Activated T-helper 17 cell treated with anti-CD3 and anti-CD28 coated beads, Interleukin-2, amount 50 U/mL, for 72 hours (primary cell): ENCODE data around the gene ROPN1. TPM values are rescaled to one million over a fixed set of nuclear protein-coding genes. Genes with fewer than 3 reads are reported as not detected.
"Not testable (repeated sequence)": the region's sequence is repeated elsewhere in the genome, so short reads cannot be mapped to it uniquely, and the experiment has no call there.

Experiments
- ATAC-seq: fragments of 150-1000 bp; cut with Tn5 transposase; replicated peaks from 2 replicates; pipeline ENCODE4 v1.10.0; 2021; ENCODE audit warnings: mild to moderate bottlenecking, moderate library complexity
- H3K27ac Mint-ChIP-seq: one replicate; pipeline ENCODE4 v1.8.0; 2022; ENCODE audit warnings: mixed read lengths
- H3K27me3 Mint-ChIP-seq: one replicate; pipeline ENCODE4 v1.8.0; 2022; ENCODE audit warnings: mixed read lengths
- H3K36me3 Mint-ChIP-seq: one replicate; pipeline ENCODE4 v1.8.0; 2022; ENCODE audit warnings: low read depth, mild to moderate bottlenecking, mixed read lengths
- H3K4me1 Mint-ChIP-seq: one replicate; pipeline ENCODE4 v1.8.0; 2022; ENCODE audit warnings: mixed read lengths
- H3K4me3 Mint-ChIP-seq: one replicate; pipeline ENCODE4 v1.8.0; 2022; ENCODE audit warnings: mild to moderate bottlenecking, mixed read lengths
- H3K9me3 Mint-ChIP-seq: one replicate; pipeline ENCODE4 v1.8.0; 2022; ENCODE audit warnings: mixed read lengths
- total RNA-seq, 2 donors: library from RNA; stranded (reverse); gene quantifications; one replicate each; pipeline ENCODE4 v1.2.3, GENCODE V29; 2022

ROPN1 gene
- total RNA-seq, 2 donors from 2014 or later, result not detected

DNA sequence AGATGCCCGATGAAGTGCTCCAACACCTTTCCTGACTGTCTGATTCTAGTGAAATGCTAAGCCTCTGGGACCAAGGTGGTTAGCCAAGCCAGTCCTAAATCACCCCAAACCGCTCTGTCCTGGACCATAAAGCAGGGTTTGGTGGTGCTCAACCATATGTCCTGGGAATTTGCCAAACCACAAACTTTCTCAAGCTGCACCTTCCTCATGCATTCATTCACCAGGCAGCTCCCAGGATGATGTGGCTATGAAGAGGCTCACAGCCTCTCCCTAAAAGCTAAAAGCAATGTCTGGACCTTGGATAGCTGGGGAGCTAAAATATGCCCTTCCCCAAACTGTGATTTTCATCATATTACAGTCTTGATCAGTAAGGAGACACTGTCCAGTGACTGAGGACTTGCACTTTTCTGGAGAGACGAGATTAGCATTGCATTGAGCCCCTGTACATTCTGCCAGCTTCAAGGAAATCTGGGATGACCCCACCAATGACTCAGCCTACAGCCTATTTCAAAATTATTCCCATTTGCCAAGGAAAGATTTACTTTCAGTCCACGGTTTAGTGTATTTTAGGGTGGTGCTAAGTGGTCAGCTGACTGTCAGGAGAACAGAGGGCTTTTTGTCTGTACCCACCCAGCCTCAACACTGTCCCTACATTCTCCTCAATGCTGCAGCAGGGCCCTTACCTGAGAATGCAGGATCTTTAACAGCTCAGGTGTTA lies 15.6 kb downstream of the ROPN1 start:
- not testable (repeated sequence) for H3K9me3 Mint-ChIP-seq, ATAC-seq, H3K4me1 Mint-ChIP-seq, H3K4me3 Mint-ChIP-seq, H3K36me3 Mint-ChIP-seq, H3K27ac Mint-ChIP-seq
- H3K27me3 Mint-ChIP-seq, result peaks cover 29% of the 10 kb centered on the region

DNA sequence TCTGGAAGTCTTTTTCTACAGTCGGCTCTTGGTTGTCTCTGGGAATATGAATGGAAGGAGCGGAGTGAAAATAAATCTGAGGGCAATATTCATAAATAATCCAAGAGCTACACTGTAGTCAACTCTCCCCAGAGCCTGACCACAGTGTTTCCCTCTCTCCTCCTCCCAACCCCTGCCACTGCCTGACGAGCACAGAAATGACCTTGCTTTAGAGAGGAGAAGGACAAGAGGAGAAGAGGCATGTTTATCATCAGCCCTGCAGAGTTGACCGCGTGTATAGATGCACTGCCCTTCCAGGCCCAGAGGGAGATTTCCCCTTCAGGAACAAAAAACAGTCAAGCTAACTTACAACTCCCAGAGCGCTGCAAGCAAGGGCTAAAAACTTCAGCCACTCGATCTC lies 16.9 kb downstream of the ROPN1 start:
- H3K36me3 Mint-ChIP-seq, H3K4me3 Mint-ChIP-seq, H3K27ac Mint-ChIP-seq, H3K9me3 Mint-ChIP-seq, ATAC-seq, H3K4me1 Mint-ChIP-seq: not testable (repeated sequence)
- H3K27me3 Mint-ChIP-seq, result peaks cover 30% of the 10 kb centered on the region

DNA sequence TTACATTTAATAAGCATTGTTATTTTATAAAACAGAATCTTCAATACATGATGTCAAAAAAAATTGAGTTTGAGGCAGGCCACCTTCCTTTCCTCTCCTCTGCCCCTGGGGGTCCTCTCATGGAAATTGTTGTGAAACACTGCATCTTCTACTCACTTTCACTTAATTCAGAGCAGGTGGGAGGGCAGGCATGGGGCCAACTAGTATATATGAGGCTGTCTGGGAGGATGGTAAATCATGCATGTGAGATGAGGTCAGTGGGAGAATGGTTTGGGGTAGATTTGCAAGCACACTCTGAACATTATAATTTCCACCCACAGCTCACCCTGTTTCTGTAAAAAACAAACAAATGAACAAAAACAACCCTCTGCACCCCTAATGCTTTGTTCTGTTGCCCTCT lies 20.5 kb downstream of the ROPN1 start:
- ATAC-seq, result no peak
- H3K4me1 Mint-ChIP-seq, result no peaks in the 10 kb centered on the region
- H3K27ac Mint-ChIP-seq, result no peak overlapping the region
- H3K9me3 Mint-ChIP-seq, result no peaks in the 10 kb centered on the region
- H3K27me3 Mint-ChIP-seq, result peaks cover 41% of the 10 kb centered on the region
- no peak overlapping the region for H3K4me3 Mint-ChIP-seq
- no peaks in the 10 kb centered on the region for H3K36me3 Mint-ChIP-seq

GRCh38 chr3:123967260-123967659 lies 24.7 kb downstream of the ROPN1 start:
- not testable (repeated sequence) for H3K36me3 Mint-ChIP-seq, H3K4me3 Mint-ChIP-seq, H3K27ac Mint-ChIP-seq, ATAC-seq, H3K9me3 Mint-ChIP-seq, H3K4me1 Mint-ChIP-seq
- peaks cover 29% of the 10 kb centered on the region for H3K27me3 Mint-ChIP-seq

DNA sequence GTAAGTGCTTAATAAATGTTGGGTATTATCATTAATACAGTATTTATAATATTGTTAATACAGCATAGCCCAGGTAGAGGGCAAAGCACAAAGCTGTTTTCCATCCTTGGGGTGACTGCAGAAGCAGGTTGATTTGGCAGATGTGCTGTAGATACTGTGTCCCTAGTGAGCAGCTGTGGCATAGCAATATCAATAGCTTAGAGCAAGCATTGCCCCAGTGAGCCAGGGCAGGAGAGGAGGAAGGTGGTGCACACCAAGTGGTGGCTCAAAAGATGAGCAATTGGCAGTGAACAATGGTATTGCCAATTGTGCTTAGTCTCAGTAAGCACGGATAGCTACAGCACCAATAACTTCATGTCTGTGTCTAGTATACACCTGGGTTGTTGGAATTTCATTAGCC lies 25.1 kb downstream of the ROPN1 start:
- H3K9me3 Mint-ChIP-seq, H3K4me3 Mint-ChIP-seq, ATAC-seq, H3K27ac Mint-ChIP-seq, H3K36me3 Mint-ChIP-seq, H3K4me1 Mint-ChIP-seq: not testable (repeated sequence)
- peaks cover 27% of the 10 kb centered on the region for H3K27me3 Mint-ChIP-seq

DNA sequence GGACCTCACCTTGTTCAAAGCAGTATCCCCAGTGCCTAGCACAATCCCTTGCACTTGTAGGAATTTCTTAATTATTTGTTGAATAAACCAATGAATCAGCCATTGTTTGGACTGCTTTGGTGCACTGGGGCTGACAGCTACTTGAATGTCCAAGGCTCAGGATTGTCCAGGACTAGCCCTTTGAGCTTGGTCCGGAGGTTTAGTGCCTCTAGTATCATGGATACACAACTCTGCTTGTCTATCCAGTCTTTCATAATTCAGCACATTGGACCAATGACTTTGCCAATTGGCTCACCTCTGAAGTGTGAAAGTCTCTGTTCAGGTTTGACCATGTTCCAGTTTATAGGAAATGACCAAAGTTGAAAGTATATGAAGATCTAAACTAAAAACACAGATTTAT lies 27.1 kb downstream of the ROPN1 start:
- peaks cover 16% of the 10 kb centered on the region for H3K27me3 Mint-ChIP-seq
- ATAC-seq, H3K9me3 Mint-ChIP-seq, H3K4me1 Mint-ChIP-seq, H3K4me3 Mint-ChIP-seq, H3K27ac Mint-ChIP-seq, H3K36me3 Mint-ChIP-seq: not testable (repeated sequence)

DNA sequence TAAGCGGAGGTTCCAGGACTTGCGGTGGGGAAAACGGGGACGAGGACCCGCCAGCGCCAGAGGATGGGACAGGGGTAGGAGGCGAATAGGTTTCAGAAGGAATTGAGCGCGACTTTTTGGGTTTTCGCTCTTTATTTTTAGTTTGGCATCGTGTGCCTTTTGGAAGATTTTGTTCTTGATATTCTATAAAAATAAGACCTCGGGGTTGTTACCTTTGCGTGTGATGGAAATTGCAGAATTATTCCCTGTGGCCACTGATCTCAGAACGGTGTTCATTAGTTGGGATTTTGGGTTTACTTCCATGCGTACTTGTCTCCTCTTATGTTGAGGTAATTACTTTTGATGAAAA lies 30.4 kb downstream of the ROPN1 start:
- H3K9me3 Mint-ChIP-seq, result no peaks in the 10 kb centered on the region
- H3K27me3 Mint-ChIP-seq, result peaks cover 4% of the 10 kb centered on the region
- no peaks in the 10 kb centered on the region for H3K36me3 Mint-ChIP-seq
- H3K27ac Mint-ChIP-seq, result peak overlapping the region; percentile 95
- ATAC-seq, result no peak
- peaks cover 12% of the 10 kb centered on the region for H3K4me1 Mint-ChIP-seq
- H3K4me3 Mint-ChIP-seq, result peak overlapping the region; percentile 93

DNA sequence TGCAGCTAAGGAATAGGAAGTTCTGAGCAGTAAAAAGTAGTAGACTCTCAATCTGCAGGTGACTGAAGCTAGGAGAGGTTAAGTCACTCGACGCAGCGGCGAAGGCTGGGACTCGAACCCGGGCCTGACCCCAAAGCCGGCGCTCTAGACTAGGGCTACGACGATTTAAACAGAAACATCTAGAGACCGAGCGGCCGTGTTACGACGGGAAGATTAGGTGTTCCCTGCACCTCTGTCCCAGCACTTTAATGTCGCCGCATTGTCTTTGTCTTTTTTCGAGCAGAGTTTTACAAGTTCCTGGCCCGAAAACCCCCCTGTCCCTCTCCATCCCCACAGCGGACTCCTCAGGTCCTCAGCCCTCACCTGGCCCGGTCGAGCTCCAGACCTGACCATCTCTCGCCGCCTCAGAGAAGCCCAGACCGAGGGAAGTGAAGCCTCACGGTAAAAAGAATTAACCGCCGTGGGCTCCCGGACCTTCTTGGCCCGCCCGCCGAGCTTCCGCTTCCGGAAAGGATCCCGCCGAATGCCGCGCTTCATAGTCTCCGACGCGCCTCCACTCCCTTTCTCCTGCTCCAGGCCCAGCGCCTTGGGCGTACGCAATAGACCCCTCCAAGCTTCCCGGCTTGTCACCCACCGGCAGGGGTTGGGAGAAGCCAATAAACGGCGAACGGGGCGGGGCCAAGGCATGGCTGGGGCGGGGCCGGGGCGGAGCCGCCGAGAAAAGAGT lies 31.0 kb downstream of the ROPN1 start, which contains the start of gene CCDC14:
CCDC14 (minus strand) TSS at position 449 of the 727 bp plus-strand sequence; CDS start at position 393, 56 bp downstream.
- peak within 1 kb of the TSS; percentile 93 for H3K4me3 Mint-ChIP-seq
- ATAC-seq, result peak; percentile 96
- no peaks in the 10 kb centered on the region for H3K9me3 Mint-ChIP-seq
- H3K36me3 Mint-ChIP-seq, result no peaks in the 10 kb centered on the region
- H3K27me3 Mint-ChIP-seq, result peaks cover 4% of the 10 kb centered on the region
- H3K27ac Mint-ChIP-seq, result peak within 1 kb of the TSS; percentile 95
- peaks cover 12% of the 10 kb centered on the region for H3K4me1 Mint-ChIP-seq

DNA sequence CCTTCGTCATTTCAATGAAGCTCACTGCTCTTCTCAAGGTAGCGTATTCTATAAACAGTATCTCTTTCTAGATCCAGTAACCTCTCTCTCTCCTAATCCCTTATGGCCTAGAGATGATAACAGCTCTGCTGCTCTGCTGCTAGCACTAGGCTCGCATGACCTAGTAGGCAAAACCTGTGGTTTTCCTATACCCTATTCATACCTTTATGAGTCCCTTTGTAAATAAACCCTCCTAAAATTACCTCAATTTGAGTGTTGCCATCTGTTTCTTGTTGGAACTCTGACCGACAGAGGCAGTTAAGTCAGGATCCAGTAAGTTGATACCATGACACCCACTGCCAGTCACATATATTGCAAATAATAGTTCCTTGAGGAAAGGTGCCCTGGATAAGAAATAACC lies 38.2 kb downstream of the ROPN1 start:
- peaks cover 50% of the 10 kb centered on the region for H3K36me3 Mint-ChIP-seq
- no peak for ATAC-seq
- H3K27me3 Mint-ChIP-seq, result no peaks in the 10 kb centered on the region
- H3K4me3 Mint-ChIP-seq, result no peak overlapping the region
- peaks cover 5% of the 10 kb centered on the region for H3K4me1 Mint-ChIP-seq
- no peaks in the 10 kb centered on the region for H3K9me3 Mint-ChIP-seq
- no peak overlapping the region for H3K27ac Mint-ChIP-seq

DNA sequence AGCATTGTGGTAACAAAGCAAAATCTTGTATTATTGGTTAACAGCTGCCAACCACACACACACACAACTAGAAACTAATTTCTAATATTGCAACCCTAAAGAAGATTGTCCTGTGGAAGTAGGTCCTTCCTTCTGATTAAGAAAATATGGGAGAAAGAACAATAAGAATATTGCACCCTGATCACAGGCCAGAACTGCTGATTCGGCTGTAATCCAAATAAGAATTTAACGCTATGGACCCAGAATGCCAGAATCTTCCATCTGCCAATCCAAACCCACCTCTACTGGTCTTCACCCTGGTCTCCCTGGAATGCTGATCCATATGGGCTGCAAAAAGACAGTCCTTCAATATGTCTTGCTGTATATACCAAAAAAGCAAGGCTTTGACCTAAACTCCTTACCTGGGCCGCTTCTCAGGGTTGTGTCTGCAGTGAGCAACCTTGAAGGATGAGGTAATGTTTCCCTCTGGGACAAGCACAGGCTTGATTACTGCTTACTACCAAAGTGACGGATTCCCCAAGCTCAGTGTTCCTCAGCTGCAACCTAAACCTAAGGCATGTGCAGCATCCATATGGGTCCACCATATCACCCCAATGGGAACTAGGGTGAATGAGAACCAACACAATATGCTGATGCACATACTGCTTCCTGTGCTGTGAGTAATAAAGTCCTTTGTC lies 38.9 kb downstream of the ROPN1 start:
- Mint-ChIP-seq H3K27me3 (no peaks in the 10 kb centered on the region), H3K4me1 (peaks cover 5% of the 10 kb centered on the region), H3K9me3 (no peaks in the 10 kb centered on the region), H3K4me3 (no peak overlapping the region), H3K27ac (no peak overlapping the region), H3K36me3 (peaks cover 57% of the 10 kb centered on the region)
- no peak for ATAC-seq

DNA sequence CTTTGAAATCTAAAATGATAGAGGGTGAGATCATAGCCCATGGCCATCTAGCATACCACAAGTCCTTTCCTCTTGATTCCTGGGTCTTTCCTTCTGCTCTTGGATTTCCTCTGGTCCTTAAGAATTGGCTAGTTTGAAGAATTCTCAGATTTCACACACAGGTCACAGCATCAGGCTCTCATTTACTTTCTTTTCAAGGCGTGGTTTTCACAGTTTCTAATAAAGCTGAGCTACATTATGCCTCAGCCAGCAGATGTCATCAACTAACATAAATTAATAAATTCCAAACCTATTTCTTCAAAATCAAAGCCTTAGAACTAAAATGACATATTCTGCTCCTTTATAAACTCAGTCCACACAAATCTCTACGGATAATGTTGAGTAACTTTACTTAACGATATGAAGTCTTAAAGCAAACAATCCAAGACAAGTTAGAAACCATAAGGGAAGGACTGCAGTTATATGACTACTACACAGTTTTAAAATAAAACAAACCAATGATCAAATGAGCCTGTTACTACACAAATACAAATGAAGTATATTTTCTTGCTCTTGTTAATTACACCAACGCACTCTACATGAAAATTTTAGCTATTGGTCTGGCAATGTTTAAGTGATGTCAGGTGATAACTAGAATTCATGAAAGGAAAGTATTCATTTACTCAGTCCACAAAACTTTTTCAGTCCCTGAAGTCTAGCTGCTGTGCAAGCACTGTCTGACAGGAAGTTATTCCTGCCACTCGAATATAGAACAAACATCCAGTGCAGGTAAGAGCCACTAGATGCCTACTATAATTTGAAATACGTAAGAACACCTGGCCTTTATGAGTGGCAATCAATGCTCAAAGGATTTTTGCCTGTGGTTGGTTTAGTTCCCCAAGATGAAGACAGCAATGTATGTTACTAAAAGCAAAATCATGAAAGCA lies 40.1 kb downstream of the ROPN1 start:
- peaks cover 5% of the 10 kb centered on the region for H3K4me1 Mint-ChIP-seq
- no peaks in the 10 kb centered on the region for H3K9me3 Mint-ChIP-seq
- H3K4me3 Mint-ChIP-seq, result no peak overlapping the region
- H3K27me3 Mint-ChIP-seq, result no peaks in the 10 kb centered on the region
- peaks cover 61% of the 10 kb centered on the region for H3K36me3 Mint-ChIP-seq
- no peak for ATAC-seq
- H3K27ac Mint-ChIP-seq, result no peak overlapping the region

- ATAC-seq, result no peak
These were observed 42.3 kb downstream of the ROPN1 start for GRCh38 chr3:123949641-123950040.

DNA sequence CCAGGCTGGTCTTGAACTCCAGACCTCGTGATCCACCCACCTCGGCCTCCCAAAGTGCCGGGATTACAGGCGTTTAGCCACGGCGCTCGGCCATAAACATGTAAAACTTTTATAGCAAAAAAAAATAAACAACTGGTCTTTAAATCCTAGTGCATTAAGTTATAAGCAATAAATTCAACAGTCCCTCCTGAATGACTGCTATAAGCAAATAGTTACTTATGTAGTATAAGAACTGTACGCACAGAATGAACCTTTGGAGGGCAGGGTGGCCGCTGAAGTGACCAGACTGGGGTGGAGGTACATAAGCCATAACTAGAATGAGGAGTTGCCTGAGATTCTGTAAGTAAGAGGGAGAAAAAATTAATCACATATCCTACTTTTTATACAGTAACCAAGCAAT lies 43.5 kb downstream of the ROPN1 start:
- no peak overlapping the region for H3K4me3 Mint-ChIP-seq
- peaks cover 5% of the 10 kb centered on the region for H3K4me1 Mint-ChIP-seq
- H3K36me3 Mint-ChIP-seq, result peaks cover 84% of the 10 kb centered on the region
- ATAC-seq, result no peak
- no peak overlapping the region for H3K27ac Mint-ChIP-seq
- H3K27me3 Mint-ChIP-seq, result no peaks in the 10 kb centered on the region
- H3K9me3 Mint-ChIP-seq, result no peaks in the 10 kb centered on the region

More at GRCh38 chr3:123949641-123950040, 42.3 kb downstream of the ROPN1 start:
- H3K27ac Mint-ChIP-seq, result peak overlapping the region; percentile 6
- H3K4me3 Mint-ChIP-seq, result no peak overlapping the region
- peaks cover 73% of the 10 kb centered on the region for H3K36me3 Mint-ChIP-seq
- no peaks in the 10 kb centered on the region for H3K27me3 Mint-ChIP-seq
- no peaks in the 10 kb centered on the region for H3K9me3 Mint-ChIP-seq
- H3K4me1 Mint-ChIP-seq, result peaks cover 5% of the 10 kb centered on the region

- Mint-ChIP-seq H3K27ac (no peak overlapping the region), H3K9me3 (no peaks in the 10 kb centered on the region), H3K4me1 (peaks cover 5% of the 10 kb centered on the region), H3K27me3 (no peaks in the 10 kb centered on the region), H3K4me3 (no peak overlapping the region), H3K36me3 (peaks cover 82% of the 10 kb centered on the region)
- no peak for ATAC-seq
These were observed 44.4 kb downstream of the ROPN1 start for GRCh38 chr3:123947482-123947881.
